NCI-H446 (cell line): ENCODE measurements around the gene RNF135.
"Not testable (repeated sequence)": the region's sequence is repeated elsewhere in the genome, so short reads cannot be mapped to it uniquely, and the experiment has no call there.

ENCODE experiments used
- DNase-seq, 2 experiments: peaks; one replicate each; lab custom pipeline; 2025; lab: John Stamatoyannopoulos, UW

RNF135 gene

GRCh38 chr17:31002047-31002446, 31.2 kb downstream of the RNF135 start:
- no peak for DNase-seq

GRCh38 chr17:31003225-31003866, 32.5 kb downstream of the RNF135 start:
- DNase-seq = no peak

DNA sequence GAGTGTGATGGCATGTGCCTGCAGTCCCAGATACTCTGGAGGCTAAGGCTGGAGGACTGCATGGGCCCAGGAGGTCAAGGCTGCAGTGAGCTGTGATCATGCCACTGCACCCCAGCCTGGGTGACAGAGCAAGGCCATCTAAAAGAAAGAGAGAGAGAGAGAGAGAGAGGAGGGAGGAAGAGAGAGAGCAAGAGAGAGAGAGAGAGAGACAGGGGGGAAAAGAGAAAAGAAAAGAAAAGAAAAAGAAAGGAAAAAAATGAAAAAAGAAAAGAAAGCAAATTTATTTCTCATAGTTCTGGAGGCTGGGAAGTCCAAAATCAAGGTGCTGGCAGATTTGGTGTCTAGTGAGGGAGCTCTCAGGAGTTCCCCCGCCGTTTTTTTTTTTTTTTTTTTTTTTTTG, 33.3 kb downstream of the RNF135 start:
- DNase-seq = no peak

GRCh38 chr17:31007695-31008373, 37.0 kb downstream of the RNF135 start:
- no peak for DNase-seq

DNA sequence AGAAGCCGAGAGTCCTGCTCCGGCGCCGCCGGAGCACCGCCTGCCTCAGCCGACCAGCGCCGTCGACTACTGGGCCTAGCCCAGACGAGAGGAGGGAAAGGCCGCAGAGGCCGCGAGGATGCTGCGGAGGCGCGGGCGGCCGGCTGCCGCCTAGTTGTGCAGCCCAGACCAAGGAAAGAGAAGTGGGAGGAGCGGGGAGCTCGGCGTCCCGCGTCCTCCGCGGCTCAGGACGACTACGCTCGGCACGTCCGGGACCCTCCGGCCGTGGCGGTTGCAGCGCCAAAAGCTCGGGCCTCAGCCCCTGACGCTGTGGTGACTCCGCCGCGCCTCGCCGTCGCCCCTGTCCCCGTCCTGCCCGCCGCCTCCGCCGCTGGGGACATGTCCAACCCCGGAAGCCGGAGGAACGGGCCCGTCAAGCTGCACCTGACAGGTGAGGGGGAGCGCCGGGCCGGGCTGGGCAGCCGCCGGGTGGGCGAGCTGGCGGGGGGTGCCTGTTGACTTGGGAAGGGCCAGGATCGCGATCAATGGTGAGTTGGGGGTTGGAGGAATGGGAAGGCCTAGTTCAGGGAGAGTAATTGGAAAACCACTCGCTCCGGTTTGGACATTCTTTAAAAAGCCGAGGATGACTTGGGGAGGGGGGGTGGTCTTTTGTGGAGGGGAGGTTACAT, 37.7 kb downstream of the RNF135 start:
- no peak for DNase-seq

DNA sequence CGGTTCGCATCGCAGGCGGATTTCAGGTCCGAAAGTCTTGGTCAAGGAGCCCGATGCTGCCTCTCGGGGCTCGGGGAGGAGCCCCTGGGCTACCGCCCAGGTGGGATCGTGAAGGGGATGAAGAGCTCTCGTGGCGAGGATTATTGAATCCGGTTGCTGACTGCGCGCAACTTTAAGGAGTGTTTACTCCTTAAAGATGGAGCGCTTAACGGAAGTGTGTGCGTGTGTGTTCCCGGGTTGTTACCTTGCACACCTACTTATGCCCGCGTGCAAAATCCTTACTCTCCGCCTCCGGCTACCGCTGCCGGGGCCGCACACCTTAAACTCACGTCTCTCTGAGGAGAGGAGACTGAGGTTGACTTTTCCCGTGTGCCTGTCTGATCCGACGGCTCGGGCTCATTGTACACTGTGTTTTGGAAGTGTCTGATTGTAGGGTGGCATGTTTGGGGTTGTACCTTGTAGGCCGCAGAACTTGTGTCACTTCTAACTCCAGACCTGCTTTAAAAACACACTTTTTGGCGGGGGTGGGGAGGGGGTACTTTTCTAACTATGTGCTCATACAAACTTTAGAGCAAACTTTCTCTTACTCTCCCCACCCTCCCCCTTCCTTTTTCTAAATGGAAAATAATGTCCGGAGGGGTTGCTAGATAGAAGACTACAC, 38.3 kb downstream of the RNF135 start:
- DNase-seq = not testable (repeated sequence)

GRCh38 chr17:31010014-31010413, 39.2 kb downstream of the RNF135 start:
- not testable (repeated sequence) for DNase-seq

- DNase-seq = no peak
Measured at GRCh38 chr17:31013844-31014243, 43.0 kb downstream of the RNF135 start.

GRCh38 chr17:31015639-31016038, 44.8 kb downstream of the RNF135 start:
- no peak for DNase-seq

DNA sequence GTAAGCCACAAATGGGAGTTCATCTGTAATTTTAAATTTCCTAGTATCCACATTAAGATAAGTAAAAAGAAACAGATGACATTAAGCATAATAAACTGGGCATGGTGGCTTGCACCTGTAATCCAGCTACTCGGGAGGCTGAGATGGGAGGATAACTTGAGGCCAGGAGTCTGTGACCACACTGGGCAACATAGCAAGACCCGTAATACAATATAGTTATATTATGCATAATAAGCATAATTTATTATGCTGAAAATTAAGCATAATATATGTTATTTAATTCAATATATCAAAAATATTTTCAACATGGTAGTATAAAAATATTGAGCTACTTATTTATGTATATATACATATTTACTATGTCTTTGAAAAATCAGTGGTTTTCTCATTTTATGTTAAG, 48.2 kb downstream of the RNF135 start:
- DNase-seq = no peak

- not testable (repeated sequence) for DNase-seq
Measured at GRCh38 chr17:31023171-31023570, 52.3 kb downstream of the RNF135 start.

GRCh38 chr17:31031841-31032240, 61.0 kb downstream of the RNF135 start:
- no peak for DNase-seq

DNA sequence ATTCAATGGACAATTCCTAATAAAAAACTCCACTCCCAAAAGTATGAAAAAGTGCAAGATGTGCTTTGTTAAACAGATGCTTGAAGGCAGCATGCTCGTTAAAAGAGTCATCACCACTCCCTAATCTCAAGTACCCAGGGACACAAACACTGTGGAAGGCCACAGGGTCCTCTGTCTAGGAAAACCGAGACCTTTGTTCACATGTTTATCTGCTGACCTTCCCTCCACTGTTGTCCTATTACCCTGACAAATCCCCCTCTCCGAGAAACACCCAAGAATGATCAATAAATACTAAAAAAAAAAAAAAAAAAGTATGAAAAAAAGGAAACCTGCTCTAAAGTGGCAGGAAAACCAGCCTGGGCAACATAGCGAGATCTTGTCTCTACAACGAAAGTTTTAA, 64.8 kb downstream of the RNF135 start:
- DNase-seq = not testable (repeated sequence)

DNA sequence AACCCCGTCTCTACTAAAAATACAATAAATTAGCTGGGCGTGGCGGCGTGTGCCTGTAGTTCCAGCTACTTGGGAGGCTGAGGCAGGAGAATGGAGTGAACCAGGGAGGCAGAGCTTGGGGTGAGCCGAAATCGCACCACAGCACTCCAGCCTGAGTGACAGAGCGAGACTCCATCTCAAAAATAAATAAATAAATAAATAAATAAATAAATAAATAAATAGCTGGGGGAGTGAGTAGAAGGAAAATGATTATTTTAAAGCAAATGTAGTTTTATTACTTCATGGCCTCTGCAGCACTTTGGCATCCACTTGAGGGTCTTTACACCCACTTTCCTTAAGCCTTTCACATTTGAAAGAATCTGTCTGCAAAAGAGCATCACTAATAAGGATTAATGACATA, 70.0 kb downstream of the RNF135 start:
- DNase-seq = not testable (repeated sequence)

GRCh38 chr17:31042378-31042777, 71.5 kb downstream of the RNF135 start:
- not testable (repeated sequence) for DNase-seq

DNA sequence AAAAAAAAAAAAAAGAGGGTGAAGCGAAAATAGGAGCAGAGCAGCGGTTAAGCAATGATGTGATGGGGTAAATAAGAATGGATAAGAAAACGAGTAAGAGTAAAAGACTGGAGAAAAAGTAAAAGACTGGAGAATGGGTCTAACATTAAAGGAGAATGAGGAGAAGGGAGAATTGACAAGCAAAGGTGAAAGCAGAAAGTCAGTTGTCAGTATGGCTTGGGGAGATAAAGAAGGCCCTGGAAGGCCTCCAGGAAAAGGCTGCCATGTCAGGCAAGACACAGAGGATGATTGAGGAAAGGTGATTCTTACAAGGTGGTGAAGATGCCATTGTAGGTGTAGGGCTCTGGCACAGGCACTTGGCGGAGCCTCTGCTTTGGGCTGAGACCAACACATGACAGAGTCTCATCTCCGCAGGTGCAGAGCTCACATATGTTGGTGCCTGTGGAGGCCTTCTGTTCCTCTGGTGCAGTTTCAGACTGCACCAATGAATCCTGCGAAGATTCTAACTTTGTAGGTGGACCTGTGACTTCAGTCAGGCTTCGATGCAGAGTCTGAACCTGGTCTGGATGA, 76.1 kb downstream of the RNF135 start:
- not testable (repeated sequence) for DNase-seq

DNA sequence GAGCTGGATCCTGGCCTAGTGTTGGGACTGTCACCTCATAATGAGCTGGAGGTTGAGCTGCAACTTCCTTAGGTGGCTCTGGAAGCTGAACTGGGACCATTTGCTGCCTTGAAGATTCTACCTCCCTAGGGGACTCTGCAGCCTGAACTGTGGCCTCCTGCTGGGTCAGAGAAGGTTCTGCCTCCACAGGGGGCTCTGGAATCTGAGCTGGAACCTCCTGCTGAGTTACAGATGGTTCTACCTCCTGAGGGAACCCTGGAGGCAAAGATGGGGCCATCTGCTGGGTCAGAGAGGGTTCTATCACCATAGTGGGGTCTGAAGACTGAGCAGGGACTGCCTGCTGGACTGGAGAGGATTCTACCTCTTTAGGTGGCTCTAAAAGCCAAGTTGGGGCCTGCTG, 77.3 kb downstream of the RNF135 start:
- DNase-seq = no peak

- no peak for DNase-seq
Measured at GRCh38 chr17:31048780-31049179, 77.9 kb downstream of the RNF135 start.
